Heart left ventricle (tissue), 13 donors: Measurements from ENCODE around the gene IMMP2L.

ENCODE experiments used
- CTCF ChIP-seq, 12 donors: fragments of 200-600 bp; sonication (generic) in 4 of 12; IDR thresholded peaks; one replicate each; pipeline versions ENCODE4 v1.5.0 to v1.8.0; 2018 to 2022; ENCODE audit warnings: antibody characterized with exemption in 12 of 12, mild to moderate bottlenecking in 5 of 12
- POLR2A ChIP-seq, 2 donors: fragments of 450-650 bp; IDR thresholded peaks; one replicate each; pipeline ENCODE4 v1.6.1; 2017; ENCODE audit warnings: antibody characterized with exemption in 2 of 2, mild to moderate bottlenecking in 2 of 2, moderate library complexity in 2 of 2
- donor health status: ischemic (EF 13 %, LVEDD 7.1; RV severe dilation, severe dysfunction).
- donor health status: DM: no; HTN: yes; CAD: no.
- donor health status: DM: no; HTN: no; CAD: no.
- donor health status: ischemic (EF 25% LVEDD 6.9; RV normal size, moderate dysfunction).
- donor health status: ischemic (EF 25% LVEDD 5.7; RV mildly dilated, moderate dysfunction).
- donor health status: ischemic (EF 35%, LVEDD 5.7; RV mildly dilated, moderate dysfunction).
- donor health status: nonischemic (EF 11% LVEDD 7.7; RV severe dilation, severe dysfunction).
- donor health status: DM: yes; HTN: yes; CAD: no.
- donor health status: PGD.
- donor health status: ischemic (EF 29% LVEDD 5.4; RV normal size, mild dysfunction).
- donor health status: nonischemic (EF 23%, LVEDD 6.1; RV moderate dilation, normal function).

- TF ChIP-seq CTCF (IDR thresholded peaks at IDR 0.05) (no peak), POLR2A (IDR thresholded peaks at IDR 0.05) (no peak)
Observed at GRCh38 chr7:110779339-110779738, 783.0 kb downstream of the IMMP2L start.
